HuH-7.5 (cell line): ENCODE data around the gene NFATC3.

Source experiments
- DNase-seq: peaks from one replicate; pipeline ENCODE4 v3.0.0; 2011; ENCODE audit warnings: low spot score

NFATC3 gene

DNA sequence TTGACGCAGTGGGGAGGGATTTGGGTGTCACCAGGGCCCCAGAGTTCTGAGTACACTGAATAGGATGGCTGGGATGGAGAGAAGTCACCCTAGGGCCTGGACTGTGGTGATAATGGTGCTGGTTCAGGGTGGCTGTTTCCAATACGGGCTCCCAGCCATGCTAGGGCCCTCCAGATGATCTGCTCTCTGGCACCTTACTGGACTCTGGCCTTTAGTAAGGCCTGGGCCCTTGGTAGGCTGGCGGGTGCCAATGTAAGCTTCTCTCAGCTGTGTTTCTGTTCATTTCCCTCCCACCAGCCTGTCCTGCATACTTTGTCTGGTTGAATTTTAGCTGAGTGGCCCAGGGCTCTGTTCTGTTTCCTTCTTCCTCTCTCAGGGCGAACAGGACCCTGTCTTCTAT is 162.8 kb downstream of the NFATC3 start:
- DNase-seq: no peak

DNA sequence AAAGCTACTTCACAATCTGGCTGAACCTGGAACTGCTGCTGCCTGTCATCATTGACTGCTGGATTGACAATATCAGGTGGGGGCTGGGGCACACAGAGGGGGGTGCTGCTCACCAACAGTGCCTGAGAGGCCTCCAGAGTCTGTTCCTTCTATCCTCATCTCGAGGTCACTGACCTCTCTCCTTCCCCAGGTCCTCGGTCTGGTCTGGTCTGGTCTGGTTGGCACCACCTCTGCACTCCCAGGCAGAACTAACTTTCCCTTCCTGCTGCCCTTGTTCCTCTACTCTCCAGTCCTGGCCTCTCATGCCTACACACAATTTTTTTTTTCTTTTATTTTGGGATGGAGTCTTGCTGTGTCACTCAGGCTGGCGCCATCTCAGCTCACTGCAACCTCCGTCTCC is 164.2 kb downstream of the NFATC3 start:
- no peak for DNase-seq

DNA sequence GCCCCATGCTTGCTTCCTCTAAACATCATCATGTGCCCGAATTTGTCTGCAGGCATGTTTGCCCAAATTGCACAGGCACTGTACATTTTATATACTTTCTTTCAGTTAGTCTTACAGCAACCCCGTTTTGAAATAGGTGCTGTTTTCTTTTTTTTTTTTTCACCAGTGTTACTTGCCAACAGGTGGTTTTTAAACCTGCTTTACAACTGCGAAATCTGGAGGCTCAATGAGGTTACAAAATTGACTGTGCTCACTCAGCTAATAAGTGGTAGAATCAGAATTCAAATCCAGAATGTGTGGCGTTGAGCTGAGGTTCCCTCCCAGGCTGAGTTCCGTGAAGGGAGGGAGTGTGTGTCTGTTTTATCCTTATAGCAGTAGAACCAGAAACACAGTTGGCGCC is 165.8 kb downstream of the NFATC3 start:
- DNase-seq: no peak

DNA sequence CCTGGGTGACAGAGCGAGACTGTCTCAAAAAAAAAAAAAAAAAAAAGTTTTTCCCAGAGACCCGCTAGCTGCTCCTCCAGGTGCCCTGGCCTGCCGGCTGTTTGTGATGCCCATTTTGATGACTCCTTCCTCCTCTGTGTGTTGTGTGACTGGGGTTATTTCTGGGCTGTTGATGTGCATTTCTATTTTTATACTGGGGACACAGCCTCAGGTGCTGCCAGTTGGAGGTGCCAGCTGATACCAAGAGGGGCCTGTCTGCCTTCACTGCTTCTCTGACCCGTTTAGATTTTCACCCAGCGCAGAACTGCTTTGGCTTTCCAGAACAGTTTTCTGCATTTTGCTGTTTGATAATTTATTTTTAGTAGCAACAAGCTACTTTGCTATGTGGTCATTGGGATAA is 166.7 kb downstream of the NFATC3 start:
- no peak for DNase-seq

DNA sequence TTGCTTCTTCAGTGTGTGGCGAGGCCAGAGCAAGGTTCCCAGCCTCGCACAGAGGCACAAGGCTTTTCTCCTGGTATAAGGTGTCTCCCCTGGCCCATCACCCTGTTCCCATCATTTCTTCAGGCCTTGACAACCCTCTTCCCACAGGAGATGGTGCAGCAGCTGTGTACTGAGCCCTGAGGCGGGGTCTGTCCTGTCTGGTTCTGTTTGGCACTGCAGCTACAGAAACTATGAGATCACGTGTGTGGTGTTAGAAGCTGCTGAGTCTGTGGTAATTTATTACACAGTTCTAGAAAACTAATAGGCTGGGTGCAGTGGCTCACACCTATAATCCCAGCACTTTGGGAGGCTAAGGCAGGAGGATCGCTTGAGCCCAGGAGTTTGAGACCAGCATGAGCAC is 167.2 kb downstream of the NFATC3 start:
- DNase-seq: no peak

DNA sequence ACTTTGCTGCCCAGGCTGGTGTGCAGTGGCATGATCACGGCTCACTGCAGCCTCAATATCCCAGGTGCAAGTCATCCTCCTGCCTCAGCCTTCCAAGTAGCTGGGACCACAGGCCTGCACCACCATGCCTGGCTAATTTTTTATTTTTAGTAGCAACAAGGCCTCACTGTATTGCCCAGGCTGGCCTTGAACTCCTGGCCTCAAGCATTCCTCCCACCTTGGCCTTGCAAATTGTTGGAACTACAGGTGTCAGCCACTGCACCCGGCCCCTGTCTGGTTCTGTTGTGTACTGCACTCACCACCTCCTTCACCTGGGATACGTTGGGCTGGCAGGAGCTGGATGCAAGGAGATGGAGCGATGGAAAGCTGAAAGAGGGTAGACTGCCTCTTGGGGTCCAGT is 168.6 kb downstream of the NFATC3 start:
- DNase-seq: no peak

DNA sequence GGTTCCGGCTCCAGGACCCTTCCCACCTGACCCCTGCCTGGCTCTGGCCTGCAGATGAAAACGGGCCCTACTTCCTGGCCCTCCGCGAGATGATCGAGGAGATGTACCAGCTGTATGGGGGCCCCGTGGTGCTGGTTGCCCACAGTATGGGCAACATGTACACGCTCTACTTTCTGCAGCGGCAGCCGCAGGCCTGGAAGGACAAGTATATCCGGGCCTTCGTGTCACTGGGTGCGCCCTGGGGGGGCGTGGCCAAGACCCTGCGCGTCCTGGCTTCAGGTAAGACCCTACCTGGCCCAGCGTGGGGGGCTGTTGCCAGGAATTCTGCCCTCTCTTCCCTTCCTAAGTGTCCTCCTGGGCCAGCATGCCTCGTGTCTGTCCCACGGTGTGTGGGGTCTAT is 170.5 kb downstream of the NFATC3 start:
- no peak for DNase-seq

DNA sequence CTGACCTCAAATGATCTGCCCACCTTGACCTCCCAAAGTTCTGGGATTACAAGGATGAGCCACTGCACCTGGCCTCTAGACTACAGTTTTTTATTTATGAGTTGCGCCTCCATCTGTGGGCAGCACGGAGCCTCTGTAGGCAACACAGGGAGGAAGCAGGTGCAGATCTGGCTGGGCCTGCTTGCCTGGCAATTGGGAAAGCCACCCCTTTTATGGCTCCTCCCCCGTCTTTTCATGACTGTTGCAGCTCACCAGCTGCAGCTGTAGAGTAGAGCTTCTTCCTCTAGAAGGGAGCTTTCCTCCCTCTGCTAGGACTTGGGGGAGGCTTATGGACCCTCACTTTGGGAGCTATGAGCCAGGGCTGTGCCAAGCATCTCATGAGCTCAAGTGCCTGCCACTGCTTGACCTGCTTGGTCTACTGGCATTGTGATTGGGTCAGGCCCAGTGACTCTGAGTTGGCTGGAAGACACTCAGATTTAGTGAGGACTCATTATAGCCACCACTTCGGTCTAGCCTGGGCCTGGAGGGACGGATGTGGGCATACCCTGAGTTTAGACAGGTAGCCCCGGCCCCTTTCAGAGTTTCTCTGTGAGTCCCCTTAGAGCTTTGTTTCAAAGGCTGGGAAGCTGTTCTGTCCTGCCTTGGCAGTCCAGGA is 172.2 kb downstream of the NFATC3 start:
- DNase-seq: no peak

DNA sequence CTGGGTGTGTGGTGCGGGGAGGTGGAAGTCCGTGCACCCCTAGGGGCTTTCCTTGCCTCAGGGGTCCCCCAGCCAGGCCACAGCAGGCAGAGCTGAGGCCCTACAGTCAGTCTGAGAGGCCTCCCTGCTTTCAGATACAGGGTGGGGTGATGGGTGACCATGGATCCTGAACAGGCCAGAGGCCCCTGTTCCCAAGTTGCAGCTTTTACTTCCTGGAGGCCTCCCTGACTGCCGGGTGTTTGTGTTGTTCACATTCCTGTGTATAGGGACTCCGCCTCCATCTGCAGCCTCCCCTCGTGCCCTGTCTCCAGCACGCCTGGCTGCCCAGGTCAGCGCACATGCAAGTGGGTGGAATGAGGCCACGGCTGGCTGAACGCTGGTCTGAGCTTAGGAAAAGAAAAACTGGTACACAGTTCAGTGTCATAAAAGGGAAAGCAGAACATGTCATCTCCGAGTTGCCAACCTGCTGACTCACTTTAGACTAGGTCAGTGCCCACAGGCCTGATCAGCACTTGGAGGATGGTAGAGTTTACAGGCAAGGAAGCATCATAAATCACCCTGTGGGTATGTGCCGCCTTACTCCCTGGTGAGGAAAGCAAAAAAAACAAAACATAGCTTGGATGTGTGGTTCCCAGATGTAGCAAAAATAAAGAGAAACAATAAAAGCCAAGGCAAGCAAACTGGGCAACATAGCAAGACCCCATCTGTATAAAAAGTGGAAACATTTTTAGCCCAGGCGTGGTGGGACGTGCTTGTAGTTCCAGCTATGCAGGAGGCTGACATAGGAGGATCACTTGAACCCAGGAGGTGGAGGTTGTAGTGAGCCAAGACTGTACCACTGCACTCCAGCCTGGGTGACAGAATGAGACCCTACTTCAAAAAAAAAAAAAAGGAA is 173.0 kb downstream of the NFATC3 start:
- DNase-seq: peak; percentile 72

DNA sequence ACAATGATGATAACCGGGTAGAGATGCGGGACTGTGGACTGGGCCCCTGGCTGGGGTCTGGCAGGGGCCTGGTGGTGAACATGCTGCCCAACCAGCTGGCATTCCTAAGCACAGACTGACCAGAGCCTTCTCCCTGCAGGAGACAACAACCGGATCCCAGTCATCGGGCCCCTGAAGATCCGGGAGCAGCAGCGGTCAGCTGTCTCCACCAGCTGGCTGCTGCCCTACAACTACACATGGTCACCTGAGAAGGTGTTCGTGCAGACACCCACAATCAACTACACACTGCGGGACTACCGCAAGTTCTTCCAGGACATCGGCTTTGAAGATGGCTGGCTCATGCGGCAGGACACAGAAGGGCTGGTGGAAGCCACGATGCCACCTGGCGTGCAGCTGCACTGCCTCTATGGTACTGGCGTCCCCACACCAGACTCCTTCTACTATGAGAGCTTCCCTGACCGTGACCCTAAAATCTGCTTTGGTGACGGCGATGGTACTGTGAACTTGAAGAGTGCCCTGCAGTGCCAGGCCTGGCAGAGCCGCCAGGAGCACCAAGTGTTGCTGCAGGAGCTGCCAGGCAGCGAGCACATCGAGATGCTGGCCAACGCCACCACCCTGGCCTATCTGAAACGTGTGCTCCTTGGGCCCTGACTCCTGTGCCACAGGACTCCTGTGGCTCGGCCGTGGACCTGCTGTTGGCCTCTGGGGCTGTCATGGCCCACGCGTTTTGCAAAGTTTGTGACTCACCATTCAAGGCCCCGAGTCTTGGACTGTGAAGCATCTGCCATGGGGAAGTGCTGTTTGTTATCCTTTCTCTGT is 174.0 kb downstream of the NFATC3 start:
- DNase-seq: no peak

DNA sequence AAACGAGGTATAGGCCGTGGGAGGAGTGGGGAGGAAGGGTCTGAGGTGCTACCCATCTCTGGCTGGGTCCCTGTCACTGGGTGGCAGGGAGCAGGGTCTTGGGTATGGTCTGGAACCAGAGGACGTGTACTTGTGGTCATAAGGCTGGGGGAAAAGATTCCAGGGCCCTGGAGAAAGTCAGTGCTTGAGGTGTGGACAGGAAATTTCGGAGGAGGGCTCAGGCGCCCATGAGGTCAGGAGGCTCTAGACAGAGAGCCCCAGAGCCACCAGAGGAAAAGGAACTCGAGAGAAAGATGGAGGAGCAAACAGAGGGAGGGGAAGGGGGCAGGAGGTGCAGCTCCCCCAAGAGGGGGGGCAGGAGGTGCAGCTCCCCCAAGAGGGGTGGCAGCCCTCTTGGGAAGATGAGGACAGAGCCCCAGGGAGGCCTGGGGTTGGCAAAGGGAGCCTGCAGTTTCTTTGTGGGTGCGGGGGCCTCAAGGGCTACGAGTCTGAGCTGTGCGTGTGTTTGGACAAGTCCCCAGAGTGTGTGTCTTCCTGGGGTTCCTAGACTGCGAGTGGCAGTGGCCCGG is 178.5 kb downstream of the NFATC3 start:
- DNase-seq: no peak

DNA sequence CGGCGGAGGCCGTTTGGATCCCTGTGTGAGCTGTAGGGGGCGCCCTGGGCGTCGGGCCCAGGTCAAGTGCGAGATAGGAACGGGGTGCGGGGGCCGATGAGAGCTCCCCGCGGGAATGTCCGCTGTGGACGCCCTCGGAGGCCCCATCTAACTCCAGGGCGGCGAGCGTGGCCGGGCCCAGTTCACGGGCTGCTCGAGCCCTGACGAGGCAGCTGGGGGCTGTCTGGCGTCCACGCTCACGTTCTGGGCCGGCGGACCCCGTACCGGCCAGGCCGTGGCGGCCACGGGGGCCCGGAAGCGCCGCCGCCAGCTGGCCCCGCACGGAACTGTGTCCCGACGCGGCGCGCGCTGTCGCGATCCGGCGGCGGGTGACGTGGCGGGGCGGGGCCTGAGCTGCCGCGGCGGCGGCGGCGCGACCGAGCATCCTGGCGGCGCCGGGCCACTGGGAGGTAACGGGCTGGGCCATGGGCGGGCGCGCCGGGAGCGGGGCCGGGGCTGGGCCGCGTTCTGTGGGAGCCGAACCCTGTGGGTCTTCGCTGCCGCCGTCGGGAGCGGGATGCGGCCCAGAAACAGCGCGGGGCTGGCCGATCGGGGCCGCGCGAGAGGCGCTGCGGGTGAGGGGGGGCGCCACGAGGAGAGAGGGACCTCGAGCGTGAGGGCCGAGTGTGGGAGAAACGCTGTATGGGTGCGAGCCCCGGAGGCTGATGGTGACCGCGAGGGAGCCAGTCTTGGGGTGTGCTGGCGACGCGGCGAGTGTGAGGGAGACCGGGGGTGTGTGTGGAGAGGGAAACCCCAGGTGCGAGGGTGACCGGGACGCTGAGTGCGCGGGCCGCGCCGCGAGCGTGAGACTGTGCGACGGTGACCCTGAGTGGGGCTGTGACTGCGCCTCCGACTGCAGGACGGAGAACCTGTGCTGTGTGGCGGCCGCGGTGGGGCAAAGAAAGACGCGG is 179.2 kb downstream of the NFATC3 start, which contains the start of gene SLC7A6:
SLC7A6 (plus strand) TSS at position 399 of the 950 bp plus-strand sequence. CDS start 10,201 bp downstream, outside the sequence.
- DNase-seq: peak; percentile 93

DNA sequence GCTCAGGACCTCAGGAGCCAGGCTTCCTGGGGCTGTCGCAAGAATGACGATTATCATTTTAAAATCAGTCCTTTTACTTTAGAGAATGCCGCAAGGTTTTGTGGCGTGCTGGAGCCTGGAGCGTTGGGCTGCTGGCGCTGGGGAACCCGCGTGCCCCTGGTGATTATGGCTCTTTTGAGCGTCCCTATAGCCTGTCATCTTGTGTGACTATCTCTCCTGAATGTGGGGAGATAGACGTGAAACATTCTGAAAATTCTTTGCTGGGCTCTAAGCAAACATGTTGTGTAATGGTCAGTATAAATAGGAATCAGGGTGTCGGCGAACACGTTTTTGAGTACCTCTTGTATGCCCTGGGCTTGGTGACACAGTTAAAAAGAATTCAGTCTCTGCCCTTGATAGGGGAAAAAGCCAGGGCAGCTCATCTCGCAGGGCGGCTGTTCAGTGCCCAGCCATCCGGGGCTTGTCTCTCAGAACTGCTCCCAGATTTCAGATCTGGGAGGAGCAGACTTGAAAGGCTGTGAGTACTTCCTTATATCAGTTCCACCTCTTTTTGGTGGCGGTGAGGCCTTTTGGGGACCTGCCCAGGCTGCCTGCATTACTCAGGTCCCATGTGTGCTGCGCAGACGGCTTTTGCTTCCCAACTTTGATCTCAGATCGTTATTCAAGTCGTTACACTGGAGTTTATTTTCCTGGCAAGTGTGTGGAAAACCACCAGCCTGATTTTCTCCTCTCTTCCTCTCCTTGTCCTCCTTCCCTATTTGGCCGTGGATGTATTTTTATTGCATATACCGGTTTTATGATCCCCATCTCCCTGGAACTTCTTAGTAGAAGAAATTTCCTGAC is 180.1 kb downstream of the NFATC3 start:
- peak; percentile 76 for DNase-seq

DNA sequence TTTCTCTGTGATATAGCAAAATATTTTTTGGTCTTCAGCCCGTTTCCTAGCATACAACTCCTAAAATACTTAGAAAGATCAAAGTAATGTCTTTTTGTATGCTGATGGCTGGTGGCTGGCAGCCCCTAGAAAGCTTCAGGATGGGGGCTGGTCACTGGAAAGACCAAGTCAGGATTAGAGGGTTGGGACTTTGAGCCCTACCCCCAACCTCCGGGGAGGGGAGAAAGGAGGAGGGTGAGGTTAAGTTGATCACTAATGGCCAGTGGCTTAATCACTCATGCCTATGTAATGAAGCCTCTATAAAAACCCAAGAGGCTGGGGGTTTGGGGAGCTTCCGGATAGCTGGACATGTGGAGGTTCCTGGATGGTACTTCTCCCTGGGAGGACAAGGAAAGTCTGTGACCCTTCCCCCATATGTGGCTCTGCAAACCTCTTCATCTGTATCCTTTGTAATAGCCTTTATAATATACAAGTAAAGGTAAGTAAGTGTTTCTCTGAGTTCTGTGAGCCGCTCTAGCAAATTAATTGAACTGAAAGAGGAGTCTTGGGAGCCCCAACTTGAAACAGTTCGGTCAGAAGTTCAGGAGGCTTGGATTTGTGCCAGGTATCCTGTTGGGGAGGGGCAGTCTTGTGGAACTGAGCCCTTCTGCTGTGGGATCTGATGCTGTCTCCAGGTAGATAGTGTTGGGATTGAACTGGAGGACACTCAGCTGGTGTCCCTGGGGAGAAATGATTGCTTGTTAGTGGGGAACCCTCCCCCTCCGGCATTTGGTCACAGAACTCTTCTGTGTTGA is 182.6 kb downstream of the NFATC3 start:
- no peak for DNase-seq

DNA sequence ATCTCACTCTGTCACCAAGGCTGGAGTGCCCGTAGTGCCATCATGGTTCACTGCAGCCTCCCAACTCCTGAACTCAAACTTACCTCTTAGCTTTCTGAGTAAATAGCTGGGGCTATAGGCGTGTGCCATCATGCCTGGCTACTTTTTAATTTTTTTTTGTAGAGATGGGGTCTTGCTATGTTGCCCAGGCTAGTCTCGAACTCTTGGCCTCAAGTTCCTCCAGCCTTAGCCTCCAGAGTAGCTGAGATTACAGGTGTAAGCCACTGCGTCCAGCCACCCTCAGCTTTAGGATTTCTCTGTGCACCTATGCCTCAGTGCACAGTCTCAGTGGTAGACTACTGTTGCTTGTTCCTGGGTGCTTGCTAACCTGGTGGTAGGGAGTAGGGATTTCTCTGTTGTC is 184.6 kb downstream of the NFATC3 start:
- DNase-seq: no peak

DNA sequence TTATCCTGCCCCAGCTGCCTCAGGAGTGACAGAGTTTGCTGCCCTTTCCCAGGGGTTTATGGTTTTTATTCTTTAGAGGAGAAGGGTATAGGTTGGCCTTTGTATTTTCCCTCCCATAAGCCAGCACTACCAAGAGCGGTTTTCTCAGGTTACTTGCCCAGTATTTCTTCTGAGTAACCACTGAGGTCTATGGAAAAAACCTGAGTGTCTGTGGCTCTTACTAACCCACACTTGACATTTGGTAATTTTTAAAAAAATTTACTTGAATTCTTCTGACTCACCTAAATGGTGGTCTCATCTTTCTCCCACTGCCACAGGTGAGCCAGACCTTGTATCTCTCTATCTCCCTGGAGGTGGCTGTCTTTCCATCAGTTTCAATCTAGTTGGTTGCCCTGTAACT is 185.2 kb downstream of the NFATC3 start:
- DNase-seq: no peak

DNA sequence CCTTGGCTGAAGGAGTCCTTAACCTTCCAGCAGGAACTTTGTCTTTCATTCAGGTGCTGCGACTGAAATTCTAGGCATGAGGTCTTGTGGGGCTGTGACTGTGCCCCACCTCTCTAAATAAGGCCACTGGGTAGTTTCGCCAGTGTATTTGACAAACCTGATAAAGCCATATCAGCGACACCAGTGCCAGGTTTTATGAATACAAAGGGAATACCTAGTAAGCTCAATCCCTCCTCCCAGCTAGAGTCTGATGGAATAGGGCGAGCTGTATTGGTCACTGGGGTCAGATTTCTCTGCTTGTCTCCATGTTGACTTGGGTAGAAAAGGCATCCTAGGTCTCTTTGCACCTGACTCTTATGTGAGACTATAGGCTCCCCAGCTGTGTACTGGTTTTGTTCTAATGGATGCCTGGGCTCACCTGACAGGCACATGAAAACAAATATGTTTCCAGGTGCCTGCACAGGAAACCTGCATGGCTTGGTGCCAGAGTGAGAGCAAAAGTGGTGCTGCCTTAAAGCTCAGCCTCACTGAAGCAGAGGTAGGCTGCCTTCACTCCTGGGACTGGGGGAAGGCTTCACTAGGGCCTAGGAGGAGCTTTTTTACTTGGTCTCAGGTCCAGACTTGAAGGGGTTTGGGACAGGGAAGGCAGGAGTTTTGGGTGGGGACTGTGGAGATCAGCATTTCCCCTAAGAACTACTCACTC is 187.5 kb downstream of the NFATC3 start:
- no peak for DNase-seq

DNA sequence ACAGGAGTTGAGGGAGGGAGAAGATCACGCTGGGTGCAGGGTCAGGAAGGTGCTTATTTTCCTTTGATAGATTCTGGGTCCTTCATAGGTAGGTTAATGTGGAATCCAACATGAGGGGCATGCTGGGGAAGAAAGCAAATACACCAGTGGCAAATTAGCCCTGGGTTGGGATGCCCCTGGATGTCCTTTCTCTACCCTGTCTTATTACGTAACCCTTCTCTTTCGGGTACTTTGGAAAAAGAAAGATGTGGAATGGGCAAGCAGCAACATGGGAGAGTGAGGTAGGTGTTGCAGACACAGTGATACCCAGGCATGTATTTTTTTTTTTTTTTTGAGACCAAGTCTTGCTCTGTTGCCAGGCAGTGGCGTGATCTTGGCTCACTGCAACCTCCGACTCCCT is 188.3 kb downstream of the NFATC3 start:
- no peak for DNase-seq

DNA sequence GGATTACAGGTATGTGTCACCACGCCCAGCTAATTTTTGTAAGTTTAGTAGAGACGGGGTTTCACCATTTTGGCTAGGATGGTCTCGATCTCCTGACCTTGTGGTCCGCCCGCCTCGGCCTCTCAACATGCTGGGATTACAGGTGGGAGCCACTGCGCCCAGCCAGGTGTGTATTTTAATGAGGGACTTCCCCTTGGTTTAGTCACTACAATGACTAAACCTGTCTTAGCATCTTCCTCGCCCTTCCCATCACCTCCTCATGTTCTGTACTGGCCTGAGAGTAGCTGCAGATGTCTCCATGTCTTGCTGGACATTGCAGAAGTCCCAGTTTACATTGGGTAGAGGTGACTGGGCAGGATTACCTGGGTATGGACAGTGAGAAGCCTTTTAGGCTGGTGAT is 188.7 kb downstream of the NFATC3 start:
- no peak for DNase-seq
